Measurements from ENCODE around the gene ZC3H10. TPM values are rescaled to one million over a fixed set of nuclear protein-coding genes. Genes with fewer than 3 reads are reported as not detected.
A peak's percentile ranks its signal among the peaks of the same experiment; 100 is the strongest.

ZC3H10 gene
- total RNA-seq, 1 donor from 2014 or later: 19.3 TPM

- Mint-ChIP-seq H3K4me3 (no peak overlapping the region), H3K4me1 (peaks cover 23% of the 10 kb centered on the region), H3K9me3 (no peaks in the 10 kb centered on the region), H3K27ac (ENCODE audit: unreplicated experiment) (no peak overlapping the region), H3K27me3 (ENCODE audit: low read depth) (peaks cover 5% of the 10 kb centered on the region), H3K36me3 (ENCODE audit: low read depth) (peaks cover 8% of the 10 kb centered on the region)
- DNase-seq (ENCODE audit: low read depth, low spot score): no peak
- TF ChIP-seq, protein P1, sequence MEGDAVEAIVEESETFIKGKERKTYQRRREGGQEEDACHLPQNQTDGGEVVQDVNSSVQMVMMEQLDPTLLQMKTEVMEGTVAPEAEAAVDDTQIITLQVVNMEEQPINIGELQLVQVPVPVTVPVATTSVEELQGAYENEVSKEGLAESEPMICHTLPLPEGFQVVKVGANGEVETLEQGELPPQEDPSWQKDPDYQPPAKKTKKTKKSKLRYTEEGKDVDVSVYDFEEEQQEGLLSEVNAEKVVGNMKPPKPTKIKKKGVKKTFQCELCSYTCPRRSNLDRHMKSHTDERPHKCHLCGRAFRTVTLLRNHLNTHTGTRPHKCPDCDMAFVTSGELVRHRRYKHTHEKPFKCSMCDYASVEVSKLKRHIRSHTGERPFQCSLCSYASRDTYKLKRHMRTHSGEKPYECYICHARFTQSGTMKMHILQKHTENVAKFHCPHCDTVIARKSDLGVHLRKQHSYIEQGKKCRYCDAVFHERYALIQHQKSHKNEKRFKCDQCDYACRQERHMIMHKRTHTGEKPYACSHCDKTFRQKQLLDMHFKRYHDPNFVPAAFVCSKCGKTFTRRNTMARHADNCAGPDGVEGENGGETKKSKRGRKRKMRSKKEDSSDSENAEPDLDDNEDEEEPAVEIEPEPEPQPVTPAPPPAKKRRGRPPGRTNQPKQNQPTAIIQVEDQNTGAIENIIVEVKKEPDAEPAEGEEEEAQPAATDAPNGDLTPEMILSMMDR (conservative IDR thresholded peaks at IDR 0.05): no peak
Observed at GRCh38 chr12:56087220-56087619, 30.8 kb upstream of the ZC3H10 start.

DNA sequence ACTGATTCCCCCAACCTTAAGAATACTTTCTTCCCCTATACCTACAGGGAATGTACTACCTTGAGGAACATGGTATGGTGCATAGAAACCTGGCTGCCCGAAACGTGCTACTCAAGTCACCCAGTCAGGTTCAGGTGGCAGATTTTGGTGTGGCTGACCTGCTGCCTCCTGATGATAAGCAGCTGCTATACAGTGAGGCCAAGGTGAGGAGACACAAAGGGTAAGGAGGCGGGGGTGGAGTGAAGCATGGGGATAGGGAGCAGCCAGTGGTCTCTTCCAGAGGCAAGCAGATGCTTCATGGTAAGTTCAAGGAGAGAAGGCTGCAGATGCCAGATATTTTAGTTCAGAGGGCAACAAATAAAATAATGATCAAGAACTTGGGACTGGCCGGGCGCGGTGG is 20.3 kb upstream of the ZC3H10 start:
- H3K4me1 Mint-ChIP-seq: peaks cover under 1% of the 10 kb centered on the region
- TF ChIP-seq, protein P1 (conservative IDR thresholded peaks at IDR 0.05): no peak
- H3K4me3 Mint-ChIP-seq: peak overlapping the region; percentile 47
- peaks cover 5% of the 10 kb centered on the region for H3K27me3 Mint-ChIP-seq (ENCODE audit: low read depth)
- DNase-seq (ENCODE audit: low read depth, low spot score): no peak
- no peaks in the 10 kb centered on the region for H3K9me3 Mint-ChIP-seq
- no peak overlapping the region for H3K27ac Mint-ChIP-seq (ENCODE audit: unreplicated experiment)
- H3K36me3 Mint-ChIP-seq (ENCODE audit: low read depth): peaks cover 19% of the 10 kb centered on the region

- Mint-ChIP-seq H3K27ac (ENCODE audit: unreplicated experiment) (no peak overlapping the region), H3K9me3 (no peaks in the 10 kb centered on the region), H3K27me3 (ENCODE audit: low read depth) (peaks cover 5% of the 10 kb centered on the region), H3K36me3 (ENCODE audit: low read depth) (peaks cover 15% of the 10 kb centered on the region), H3K4me3 (no peak overlapping the region), H3K4me1 (peaks cover 10% of the 10 kb centered on the region)
- TF ChIP-seq, protein P1 (conservative IDR thresholded peaks at IDR 0.05): no peak
- no peak for DNase-seq (ENCODE audit: low read depth, low spot score)
Observed at GRCh38 chr12:56098592-56098991, 19.5 kb upstream of the ZC3H10 start.

DNA sequence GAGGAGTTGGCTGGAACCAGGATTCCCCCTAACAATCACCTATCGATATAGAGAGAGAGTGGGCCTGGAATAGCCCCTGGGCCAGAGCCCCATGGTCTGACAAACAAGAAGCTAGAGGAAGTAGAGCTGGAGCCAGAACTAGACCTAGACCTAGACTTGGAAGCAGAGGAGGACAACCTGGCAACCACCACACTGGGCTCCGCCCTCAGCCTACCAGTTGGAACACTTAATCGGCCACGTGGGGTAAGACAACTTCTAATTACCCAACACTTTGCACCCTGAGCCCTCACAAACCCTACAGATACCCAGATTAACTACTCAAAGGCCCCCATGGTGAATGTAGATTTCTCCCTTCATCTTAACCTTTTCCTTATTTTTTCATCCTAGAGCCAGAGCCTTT is 18.3 kb upstream of the ZC3H10 start:
- TF ChIP-seq, protein P1 (conservative IDR thresholded peaks at IDR 0.05): no peak
- Mint-ChIP-seq H3K4me1 (peaks cover 20% of the 10 kb centered on the region), H3K27ac (ENCODE audit: unreplicated experiment) (no peak overlapping the region), H3K9me3 (no peaks in the 10 kb centered on the region), H3K4me3 (peak overlapping the region; percentile 28), H3K36me3 (ENCODE audit: low read depth) (peaks cover 12% of the 10 kb centered on the region), H3K27me3 (ENCODE audit: low read depth) (peaks cover 5% of the 10 kb centered on the region)
- no peak for DNase-seq (ENCODE audit: low read depth, low spot score)

DNA sequence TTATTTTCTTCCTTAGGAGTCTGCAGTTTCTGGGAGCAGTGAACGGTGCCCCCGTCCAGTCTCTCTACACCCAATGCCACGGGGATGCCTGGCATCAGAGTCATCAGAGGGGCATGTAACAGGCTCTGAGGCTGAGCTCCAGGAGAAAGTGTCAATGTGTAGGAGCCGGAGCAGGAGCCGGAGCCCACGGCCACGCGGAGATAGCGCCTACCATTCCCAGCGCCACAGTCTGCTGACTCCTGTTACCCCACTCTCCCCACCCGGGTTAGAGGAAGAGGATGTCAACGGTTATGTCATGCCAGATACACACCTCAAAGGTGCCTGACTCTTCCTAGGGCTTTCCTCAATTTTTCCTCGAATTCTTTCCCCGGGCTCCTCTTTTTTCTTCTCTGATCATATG is 17.0 kb upstream of the ZC3H10 start:
- TF ChIP-seq, protein P1 (conservative IDR thresholded peaks at IDR 0.05): no peak
- Mint-ChIP-seq H3K4me1 (peaks cover 30% of the 10 kb centered on the region), H3K9me3 (no peaks in the 10 kb centered on the region), H3K27ac (ENCODE audit: unreplicated experiment) (no peak overlapping the region), H3K27me3 (ENCODE audit: low read depth) (peaks cover 2% of the 10 kb centered on the region), H3K36me3 (ENCODE audit: low read depth) (peaks cover 9% of the 10 kb centered on the region), H3K4me3 (no peak overlapping the region)
- no peak for DNase-seq (ENCODE audit: low read depth, low spot score)

- H3K4me3 Mint-ChIP-seq: peak overlapping the region; percentile 98
- peaks cover 37% of the 10 kb centered on the region for H3K4me1 Mint-ChIP-seq
- no peaks in the 10 kb centered on the region for H3K27me3 Mint-ChIP-seq (ENCODE audit: low read depth)
- TF ChIP-seq, protein P1 (conservative IDR thresholded peaks at IDR 0.05): no peak
- no peaks in the 10 kb centered on the region for H3K9me3 Mint-ChIP-seq
- no peak overlapping the region for H3K27ac Mint-ChIP-seq (ENCODE audit: unreplicated experiment)
- no peak for DNase-seq (ENCODE audit: low read depth, low spot score)
- H3K36me3 Mint-ChIP-seq (ENCODE audit: low read depth): peaks cover 13% of the 10 kb centered on the region
Observed at GRCh38 chr12:56102683-56103065, 15.4 kb upstream of the ZC3H10 start.
